SK-N-SH (cell line): ENCODE measurements around the gene CRACR2B. TPM values are rescaled to one million over a fixed set of nuclear protein-coding genes. Genes with fewer than 3 reads are reported as not detected.
A peak's percentile ranks its signal among the peaks of the same experiment; 100 is the strongest.

ENCODE experiments used
- CTCF ChIA-PET: fragments of 300-600, 350-600 bp; formaldehyde crosslinking; extraction: SDS; loops from one replicate; lab custom pipeline; 2021; lab: Yijun Ruan, JAX
- POLR2A ChIA-PET: fragments of 350-600 bp; sonication (Branson Sonifier 250); formaldehyde crosslinking; extraction: SDS; loops from one replicate; lab custom pipeline; 2020; ENCODE audit warnings: antibody characterized with exemption, inconsistent platforms; lab: Yijun Ruan, JAX
- DNase-seq: peaks from one replicate; pipeline ENCODE4 v3.0.0; 2012
- H2AFZ ChIP-seq: fragments of 200-600 bp; sonication (generic); 2 replicates; pipeline ENCODE4 v1.8.1; 2016; ENCODE audit warnings: antibody characterized with exemption, mild to moderate bottlenecking, low read depth
- H3F3A ChIP-seq: fragments of 200-600 bp; sonication (generic); replicated peaks from 2 replicates; pipeline ENCODE3; 2016; ENCODE audit warnings: antibody characterized with exemption, mild to moderate bottlenecking; ENCODE audit not compliant: insufficient read depth
- H3K27ac ChIP-seq, 2 experiments: fragments of 200-500 bp in 1 of 2; fragments of 200-600 bp in 1 of 2; sonication (Bioruptor generic) in 1 of 2; sonication (generic), shearing (Covaris generic) in 1 of 2; 2 replicates each; pipeline versions ENCODE4 v1.5.1 to v1.6.1; 2014 to 2016; ENCODE audit warnings: low read depth in 2 of 2, inconsistent platforms in 1 of 2, low read length in 1 of 2, mild to moderate bottlenecking in 1 of 2, mixed read lengths in 1 of 2
- H3K27me3 ChIP-seq: fragments of 200-600 bp; sonication (generic), shearing (Covaris generic); 2 replicates; pipeline ENCODE4 v1.6.1; 2016; ENCODE audit warnings: mixed run types; ENCODE audit not compliant: insufficient read depth
- H3K36me3 ChIP-seq, 2 experiments: fragments of 200-500 bp in 1 of 2; fragments of 200-600 bp in 1 of 2; sonication (Bioruptor generic) in 1 of 2; sonication (generic) in 1 of 2; replicated peaks in 1 of 2; 2 replicates each; pipeline versions ENCODE3 to v1.5.1; 2014 to 2016; ENCODE audit warnings: low read length in 1 of 2, mild to moderate bottlenecking in 1 of 2; ENCODE audit not compliant: insufficient read depth in 2 of 2, control insufficient read depth in 1 of 2
- H3K4me1 ChIP-seq, 2 experiments: fragments of 200-500 bp in 1 of 2; fragments of 200-600 bp in 1 of 2; sonication (Bioruptor generic) in 1 of 2; sonication (generic), shearing (Covaris generic) in 1 of 2; 2 replicates each; pipeline versions ENCODE4 v1.5.1 to v1.6.1; 2014 to 2016; ENCODE audit warnings: low read depth in 1 of 2, low read length in 1 of 2, mixed run types in 1 of 2; ENCODE audit not compliant: insufficient read depth in 2 of 2, control insufficient read depth in 1 of 2
- H3K4me2 ChIP-seq: fragments of 200-600 bp; sonication (generic), shearing (Covaris generic); 2 replicates; pipeline ENCODE4 v1.6.1; 2017; ENCODE audit warnings: mixed run types
- H3K4me3 ChIP-seq, 2 experiments: fragments of 200-500 bp in 1 of 2; fragments of 200-600 bp in 1 of 2; sonication (Bioruptor generic) in 1 of 2; sonication (generic), shearing (Covaris generic) in 1 of 2; 2 replicates each; pipeline versions ENCODE4 v1.5.1 to v1.8.1; 2014 to 2016; ENCODE audit warnings: low read depth in 2 of 2, inconsistent platforms in 1 of 2, low read length in 1 of 2, mild to moderate bottlenecking in 1 of 2, mixed read lengths in 1 of 2, moderate library complexity in 1 of 2
- H3K79me2 ChIP-seq: fragments of 200-600 bp; sonication (generic); 2 replicates; pipeline ENCODE4 v1.8.1; 2017; ENCODE audit warnings: mild to moderate bottlenecking; ENCODE audit not compliant: insufficient read depth
- H3K9ac ChIP-seq: fragments of 200-600 bp; sonication (generic); 2 replicates; pipeline ENCODE4 v1.6.1; 2017; ENCODE audit warnings: mixed run types
- H3K9me2 ChIP-seq: fragments of 200-600 bp; sonication (generic); 2 replicates; pipeline ENCODE4 v1.6.1; 2017; ENCODE audit warnings: mixed run types
- H3K9me3 ChIP-seq: fragments of 200-600 bp; sonication (generic); 2 replicates; pipeline ENCODE4 v1.6.1; 2017; ENCODE audit warnings: mixed run types, mild to moderate bottlenecking, moderate library complexity
- H4K20me1 ChIP-seq: fragments of 200-600 bp; sonication (generic); 2 replicates; pipeline ENCODE4 v1.6.1; 2017; ENCODE audit warnings: mild to moderate bottlenecking, mixed run types; ENCODE audit not compliant: insufficient read depth
- ELF1 ChIP-seq: IDR thresholded peaks from 2 replicates; pipeline ENCODE4 v1.4.0; 2012
- EZH2phosphoT487 ChIP-seq: fragments of 200-600 bp; sonication (generic); IDR thresholded peaks from 2 replicates; pipeline ENCODE4 v1.6.1; 2017; ENCODE audit warnings: low read depth, mixed run types, mild to moderate bottlenecking, antibody characterized with exemption, moderate library complexity, borderline replicate concordance
- FOXJ3 ChIP-seq: sonication (generic); formaldehyde crosslinking; IDR thresholded peaks from 2 replicates; pipeline ENCODE4 v1.5.1; 2020; ENCODE audit warnings: mild to moderate bottlenecking, missing genetic modification reagents
- JUND ChIP-seq: IDR thresholded peaks from 2 replicates; pipeline ENCODE4 v1.4.0; 2012
- MXI1 ChIP-seq: IDR thresholded peaks from 2 replicates; pipeline ENCODE4 v1.6.1; 2012; ENCODE audit warnings: mild to moderate bottlenecking, low read depth, low read length, improper control_type of control experiment
- POLR2AphosphoS5 ChIP-seq: IDR thresholded peaks from 2 replicates; pipeline ENCODE4 v1.6.1; 2012; ENCODE audit warnings: low read depth, low read length
- RCOR1 ChIP-seq: fragments of 150-350 bp; IDR thresholded peaks from 2 replicates; pipeline ENCODE4 v1.6.1; 2017; ENCODE audit warnings: antibody characterized with exemption, low read length
- REST ChIP-seq: IDR thresholded peaks from 2 replicates; pipeline ENCODE4 v1.6.1; 2012; ENCODE audit warnings: mild to moderate bottlenecking, low read depth, low read length, moderate library complexity
- RFX5 ChIP-seq: IDR thresholded peaks from 2 replicates; pipeline ENCODE4 v1.6.1; 2012; ENCODE audit warnings: mild to moderate bottlenecking, improper control_type of control experiment, low read length
- RXRA ChIP-seq: IDR thresholded peaks from 2 replicates; pipeline ENCODE4 v1.4.0; 2012; ENCODE audit warnings: low read depth, mild to moderate bottlenecking, borderline replicate concordance
- SIN3A ChIP-seq: IDR thresholded peaks from 2 replicates; pipeline ENCODE4 v1.6.1; 2012; ENCODE audit warnings: low read depth, mild to moderate bottlenecking, low read length, moderate library complexity, borderline replicate concordance
- SMC3 ChIP-seq: IDR thresholded peaks from 2 replicates; pipeline ENCODE4 v1.6.1; 2012; ENCODE audit warnings: low read depth, low read length, improper control_type of control experiment
- TCF12 ChIP-seq: IDR thresholded peaks from 2 replicates; pipeline ENCODE4 v1.4.0; 2012
- USF2 ChIP-seq: fragments of 150-350 bp; IDR thresholded peaks from 2 replicates; pipeline ENCODE4 v1.6.1; 2017; ENCODE audit warnings: antibody characterized with exemption, low read length, low read depth, borderline replicate concordance
- YY1 ChIP-seq: IDR thresholded peaks from 2 replicates; pipeline ENCODE4 v1.4.0; 2012; ENCODE audit warnings: low read depth, mild to moderate bottlenecking
- WGBS: methylation state at CpG from one replicate; pipeline ENCODE4 v1.1.6; 2017; ENCODE audit warnings: low lambda C conversion rate; 5-methylcytosine and 5-hydroxymethylcytosine counted together
- polyA plus RNA-seq, 3 experiments: library from polyadenylated mRNA; depleted of rRNA; stranded (reverse); fragments of >200 nt; gene quantifications; 2 replicates each; pipeline ENCODE4 v1.2.3, GENCODE V29; 2012
- TF ChIP-seq, protein P1 (sequence below): IDR thresholded peaks from 2 replicates; pipeline ENCODE4 v1.4.0; 2012; ENCODE audit warnings: low read depth, borderline replicate concordance
- TF ChIP-seq, protein P2 (sequence below): fragments of 200-600 bp; sonication (generic); IDR thresholded peaks from 2 replicates; pipeline ENCODE4 v1.6.1; 2017; ENCODE audit warnings: antibody characterized with exemption, mild to moderate bottlenecking, moderate library complexity

Gene CRACR2B
- polyA plus RNA-seq, 1 of the 3 experiments (the other 2 are of a cell fraction) = 1.1 TPM

GRCh38 chr11:850775-851763, 23.4 kb downstream of the CRACR2B start (continued):
- TF ChIP-seq SMC3 (peak; percentile 28), MXI1 (peak; percentile 7; the same call in 1 of the 2 replicates), SIN3A (no peak)

DNA sequence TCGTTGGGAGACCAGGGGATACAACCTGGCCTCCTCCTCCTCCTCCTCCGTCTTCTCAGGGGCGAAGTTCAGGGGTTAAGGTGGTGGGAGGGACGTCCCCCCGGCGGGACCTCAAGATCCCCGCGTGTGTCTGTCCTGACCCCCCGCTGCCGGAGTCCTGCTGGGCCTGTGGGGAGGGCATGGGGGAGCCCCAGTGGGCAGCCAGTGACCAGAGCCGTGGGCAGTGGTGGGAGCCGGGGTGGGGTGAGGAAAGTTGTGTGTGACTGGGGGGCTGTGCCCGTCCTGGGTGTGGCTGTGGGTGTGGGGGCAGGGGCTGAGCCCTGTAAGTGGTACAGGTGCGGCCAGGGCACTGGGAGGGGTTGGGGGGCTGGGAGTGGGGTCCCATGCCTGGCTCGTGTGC, 25.0 kb downstream of the CRACR2B start:
- Histone ChIP-seq H3K4me3 (no peak overlapping the region), H3K4me2 (no peak overlapping the region), H3K79me2 (peaks cover 33% of the 10 kb centered on the region; the same call in 1 of the 2 replicates), H3K9me2 (no peaks in the 10 kb centered on the region), H4K20me1 (peaks cover 87% of the 10 kb centered on the region), H3K27me3 (no peaks in the 10 kb centered on the region), H3K27ac (no peak overlapping the region), H3K4me1 (peaks cover 8 to 62% of the 10 kb centered on the region in 2 experiments; a peak in 3 of 4 replicates), H3F3A (no peaks in the 10 kb centered on the region), H3K9me3 (no peaks in the 10 kb centered on the region), H2AFZ (no peak overlapping the region), H3K36me3 (no peaks in the 10 kb centered on the region), H3K9ac (no peak overlapping the region)
- ChIA-PET POLR2A (interaction anchor here (0.7 kb wide), 1 partner anchor 33 kb away, joined by 4 read pairs; no protein-coding TSS in a partner anchor), CTCF (interaction anchor here (2.2 kb wide), 1 partner anchor 198 kb away, joined by 24 read pairs; no protein-coding TSS in a partner anchor)
- TF ChIP-seq YY1 (no peak), REST (no peak), POLR2AphosphoS5 (no peak), ELF1 (no peak), RXRA (no peak), SMC3 (no peak), RCOR1 (no peak), SIN3A (no peak), RFX5 (no peak), FOXJ3 (CRISPR knock-in tag) (no peak), JUND (no peak), USF2 (no peak), TCF12 (no peak), EZH2phosphoT487 (no peak)
- TF ChIP-seq, protein P1, sequence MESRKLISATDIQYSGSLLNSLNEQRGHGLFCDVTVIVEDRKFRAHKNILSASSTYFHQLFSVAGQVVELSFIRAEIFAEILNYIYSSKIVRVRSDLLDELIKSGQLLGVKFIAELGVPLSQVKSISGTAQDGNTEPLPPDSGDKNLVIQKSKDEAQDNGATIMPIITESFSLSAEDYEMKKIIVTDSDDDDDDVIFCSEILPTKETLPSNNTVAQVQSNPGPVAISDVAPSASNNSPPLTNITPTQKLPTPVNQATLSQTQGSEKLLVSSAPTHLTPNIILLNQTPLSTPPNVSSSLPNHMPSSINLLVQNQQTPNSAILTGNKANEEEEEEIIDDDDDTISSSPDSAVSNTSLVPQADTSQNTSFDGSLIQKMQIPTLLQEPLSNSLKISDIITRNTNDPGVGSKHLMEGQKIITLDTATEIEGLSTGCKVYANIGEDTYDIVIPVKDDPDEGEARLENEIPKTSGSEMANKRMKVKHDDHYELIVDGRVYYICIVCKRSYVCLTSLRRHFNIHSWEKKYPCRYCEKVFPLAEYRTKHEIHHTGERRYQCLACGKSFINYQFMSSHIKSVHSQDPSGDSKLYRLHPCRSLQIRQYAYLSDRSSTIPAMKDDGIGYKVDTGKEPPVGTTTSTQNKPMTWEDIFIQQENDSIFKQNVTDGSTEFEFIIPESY = no peak
- TF ChIP-seq, protein P2, sequence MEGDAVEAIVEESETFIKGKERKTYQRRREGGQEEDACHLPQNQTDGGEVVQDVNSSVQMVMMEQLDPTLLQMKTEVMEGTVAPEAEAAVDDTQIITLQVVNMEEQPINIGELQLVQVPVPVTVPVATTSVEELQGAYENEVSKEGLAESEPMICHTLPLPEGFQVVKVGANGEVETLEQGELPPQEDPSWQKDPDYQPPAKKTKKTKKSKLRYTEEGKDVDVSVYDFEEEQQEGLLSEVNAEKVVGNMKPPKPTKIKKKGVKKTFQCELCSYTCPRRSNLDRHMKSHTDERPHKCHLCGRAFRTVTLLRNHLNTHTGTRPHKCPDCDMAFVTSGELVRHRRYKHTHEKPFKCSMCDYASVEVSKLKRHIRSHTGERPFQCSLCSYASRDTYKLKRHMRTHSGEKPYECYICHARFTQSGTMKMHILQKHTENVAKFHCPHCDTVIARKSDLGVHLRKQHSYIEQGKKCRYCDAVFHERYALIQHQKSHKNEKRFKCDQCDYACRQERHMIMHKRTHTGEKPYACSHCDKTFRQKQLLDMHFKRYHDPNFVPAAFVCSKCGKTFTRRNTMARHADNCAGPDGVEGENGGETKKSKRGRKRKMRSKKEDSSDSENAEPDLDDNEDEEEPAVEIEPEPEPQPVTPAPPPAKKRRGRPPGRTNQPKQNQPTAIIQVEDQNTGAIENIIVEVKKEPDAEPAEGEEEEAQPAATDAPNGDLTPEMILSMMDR = no peak
- WGBS = 90% methylated on average over 12 of the region's 15 CpGs
- no peak for DNase-seq
